ENCODE results near the gene DNAAF1.
A peak's percentile ranks its signal among the peaks of the same experiment; 100 is the strongest.

DNAAF1 gene

DNA sequence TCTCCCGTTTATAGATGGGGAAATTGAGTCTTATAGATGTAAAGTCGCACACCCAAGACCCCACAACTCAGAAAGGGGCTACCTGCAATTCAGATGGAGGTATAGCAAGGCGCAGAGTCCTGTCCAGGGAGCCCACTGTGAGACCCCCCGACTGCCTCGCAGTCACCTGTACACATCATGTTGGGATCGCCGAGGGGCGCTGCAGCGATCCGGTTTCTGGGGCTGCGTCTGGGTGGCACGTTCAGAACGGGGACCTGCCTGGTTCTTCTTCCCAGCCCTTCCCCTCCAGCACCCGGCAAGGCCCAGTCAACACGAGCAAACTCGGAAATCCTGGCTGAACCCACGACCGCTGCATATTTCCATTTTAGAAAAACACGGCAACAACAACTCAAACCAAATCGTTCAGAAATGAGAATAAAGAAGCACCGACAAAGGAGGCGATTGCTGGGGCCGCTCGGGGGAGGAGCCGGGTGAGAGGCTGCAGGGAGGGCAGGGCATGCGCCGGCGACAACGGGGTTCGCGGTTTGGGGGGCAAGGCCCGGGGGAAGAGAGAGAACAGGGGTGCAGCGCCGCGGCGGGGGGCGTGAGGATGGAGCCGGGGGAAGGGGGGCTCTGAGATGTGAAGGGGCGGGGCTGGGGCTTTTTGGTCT, 774 bp upstream of the DNAAF1 start:
- Histone ChIP-seq H3K4me1 (ENCODE audit: control insufficient read depth, low read length) (peaks cover 18% of the 10 kb centered on the region), H3K9me2 (replicated peaks; ENCODE audit: control insufficient read depth, low read length) (no peaks in the 10 kb centered on the region), H3K27ac (ENCODE audit: low read depth, low read length) (peak overlapping the region; percentile 44), H3K79me2 (ENCODE audit: control insufficient read depth, low read length) (peaks cover 34% of the 10 kb centered on the region), H3K27me3 (ENCODE audit: control insufficient read depth, low read length) (peaks cover 4% of the 10 kb centered on the region; the same call in 1 of the 2 replicates), H3K36me3 (ENCODE audit: control insufficient read depth, low read length) (no peaks in the 10 kb centered on the region), H4K20me1 (ENCODE audit: control insufficient read depth, insufficient read depth, low read depth, low read length) (peaks cover 5% of the 10 kb centered on the region; the same call in 1 of the 2 replicates), H3K4me2 (ENCODE audit: low read length) (peak overlapping the region; percentile 94), H3K9me3 (ENCODE audit: control insufficient read depth, insufficient read depth, low read length) (no peaks in the 10 kb centered on the region), H3K4me3 (ENCODE audit: low read length) (peak overlapping the region; percentile 99), H3F3A (ENCODE audit: control insufficient read depth, insufficient read depth) (no peaks in the 10 kb centered on the region)
- TF ChIP-seq EZH2phosphoT487 (IDR thresholded peaks at IDR 0.05; ENCODE audit: borderline replicate concordance, low read length) (no peak), CTCF (IDR thresholded peaks at IDR 0.05; ENCODE audit: low read depth, low read length, poor library complexity, severe bottlenecking) (peak; percentile 49)

DNA sequence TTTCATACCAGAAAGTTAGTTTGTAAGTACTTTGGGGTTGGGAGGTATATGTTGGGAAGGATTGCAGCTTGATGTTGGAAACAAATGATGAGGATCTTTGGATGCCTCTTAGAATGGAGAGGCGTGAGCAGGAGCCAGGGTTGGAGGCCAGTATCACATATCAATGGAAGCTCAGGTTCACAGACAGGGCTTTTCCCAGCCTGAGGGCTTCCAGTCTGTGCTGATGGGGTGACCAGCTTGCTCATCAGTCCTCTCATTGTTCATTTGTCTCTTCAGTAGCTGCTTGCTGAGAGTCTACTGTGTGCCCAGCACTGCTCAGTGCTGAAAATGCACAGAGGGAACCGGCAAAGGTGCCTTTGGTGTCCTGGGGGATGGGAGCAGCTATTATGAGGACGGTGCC, 5.8 kb downstream of the DNAAF1 start:
- Histone ChIP-seq H3F3A (ENCODE audit: control insufficient read depth, insufficient read depth) (no peaks in the 10 kb centered on the region), H3K4me1 (ENCODE audit: control insufficient read depth, low read length) (no peaks in the 10 kb centered on the region), H3K79me2 (ENCODE audit: control insufficient read depth, low read length) (no peaks in the 10 kb centered on the region), H3K27me3 (ENCODE audit: control insufficient read depth, low read length) (peaks cover 4% of the 10 kb centered on the region; the same call in 1 of the 2 replicates), H3K4me2 (ENCODE audit: low read length) (no peak overlapping the region), H3K9me3 (ENCODE audit: control insufficient read depth, insufficient read depth, low read length) (no peaks in the 10 kb centered on the region), H3K27ac (ENCODE audit: low read depth, low read length) (no peak overlapping the region), H3K36me3 (ENCODE audit: control insufficient read depth, low read length) (no peaks in the 10 kb centered on the region), H3K9me2 (replicated peaks; ENCODE audit: control insufficient read depth, low read length) (no peaks in the 10 kb centered on the region), H4K20me1 (ENCODE audit: control insufficient read depth, insufficient read depth, low read depth, low read length) (no peaks in the 10 kb centered on the region), H3K4me3 (ENCODE audit: low read length) (no peak overlapping the region)
- TF ChIP-seq CTCF (IDR thresholded peaks at IDR 0.05; ENCODE audit: low read depth, low read length, poor library complexity, severe bottlenecking): no peak
- no peak for TF ChIP-seq EZH2phosphoT487 (IDR thresholded peaks at IDR 0.05; ENCODE audit: borderline replicate concordance, low read length)

- TF ChIP-seq CTCF (IDR thresholded peaks at IDR 0.05; ENCODE audit: low read depth, low read length, poor library complexity, severe bottlenecking): no peak
- TF ChIP-seq EZH2phosphoT487 (IDR thresholded peaks at IDR 0.05; ENCODE audit: borderline replicate concordance, low read length): no peak
- H3K4me3 ChIP-seq (ENCODE audit: low read length): no peak overlapping the region
Measured at GRCh38 chr16:84153660-84154214, 8.6 kb downstream of the DNAAF1 start.

More at GRCh38 chr16:84153660-84154214, 8.6 kb downstream of the DNAAF1 start:
- no peaks in the 10 kb centered on the region for H3K9me2 ChIP-seq (replicated peaks; ENCODE audit: control insufficient read depth, low read length)
- peaks cover 11% of the 10 kb centered on the region for H3K27me3 ChIP-seq (ENCODE audit: control insufficient read depth, low read length)
- H4K20me1 ChIP-seq (ENCODE audit: control insufficient read depth, insufficient read depth, low read depth, low read length): no peaks in the 10 kb centered on the region
- H3K4me2 ChIP-seq (ENCODE audit: low read length): no peak overlapping the region
- no peaks in the 10 kb centered on the region for H3K9me3 ChIP-seq (ENCODE audit: control insufficient read depth, insufficient read depth, low read length)
- H3K79me2 ChIP-seq (ENCODE audit: control insufficient read depth, low read length): no peaks in the 10 kb centered on the region
- H3F3A ChIP-seq (ENCODE audit: control insufficient read depth, insufficient read depth): no peaks in the 10 kb centered on the region
- no peaks in the 10 kb centered on the region for H3K4me1 ChIP-seq (ENCODE audit: control insufficient read depth, low read length)
- H3K27ac ChIP-seq (ENCODE audit: low read depth, low read length): no peak overlapping the region
- no peaks in the 10 kb centered on the region for H3K36me3 ChIP-seq (ENCODE audit: control insufficient read depth, low read length)
